Measurements from ENCODE around the gene CACNA2D3. TPM values are rescaled to one million over a fixed set of nuclear protein-coding genes. Genes with fewer than 3 reads are reported as not detected.

Gene CACNA2D3
- total and polyA plus RNA-seq, 7 experiments from 2014 or later, result 0.27 to 4.1 TPM; not detected in 5

- peaks cover 0 to 7% (median 0%) of the 10 kb centered on the region in 11 donors for H3K9me3 Mint-ChIP-seq
- H3K36me3 Mint-ChIP-seq, result no peaks in the 10 kb centered on the region
- peaks cover 3 to 19% (median 12%) of the 10 kb centered on the region in 5 donors for H3K27me3 Mint-ChIP-seq
- H3K4me1 Mint-ChIP-seq, result no peaks in the 10 kb centered on the region
- no peaks in the 10 kb centered on the region for H3K4me1 ChIP-seq (ENCODE audit: control insufficient read depth in 2 of 2, insufficient read depth in 2 of 2, low read length in 2 of 2)
- intact Hi-C loops (cut with micrococcal nuclease), result no loop called here
- H3K9me3 ChIP-seq (ENCODE audit: control insufficient read depth in 2 of 3, low read length in 3 of 3), result no peaks in the 10 kb centered on the region
- ChIA-PET CTCF (no interaction called here), POLR2A (no interaction called here)
- DNase-seq (no peak), ATAC-seq (no peak)
- no peak overlapping the region for H3K4me3 ChIP-seq (ENCODE audit: low read length)
- H3K27ac Mint-ChIP-seq, result no peak overlapping the region
- no peak overlapping the region for H3K4me3 Mint-ChIP-seq
- H3K27me3 ChIP-seq (ENCODE audit: control insufficient read depth in 2 of 2, insufficient read depth in 2 of 2, low read length in 2 of 2), result no peaks in the 10 kb centered on the region
- no peak overlapping the region for H3K27ac ChIP-seq (ENCODE audit: low read depth, low read length)
- no peaks in the 10 kb centered on the region for H3K36me3 ChIP-seq (ENCODE audit: control insufficient read depth in 2 of 3, insufficient read depth in 3 of 3, low read length in 3 of 3)
These were observed 224.7 kb downstream of the CACNA2D3 start for GRCh38 chr3:54347060-54347459.

GRCh38 chr3:54347933-54348332 is 225.6 kb downstream of the CACNA2D3 start:
- POLR2A ChIA-PET, result no interaction called here
- ATAC-seq, result no peak
- H3K9me3 Mint-ChIP-seq, result peaks cover 0 to 7% (median 0%) of the 10 kb centered on the region in 11 donors
- CTCF ChIA-PET, result no interaction called here
- Histone ChIP-seq H3K36me3 (ENCODE audit: control insufficient read depth in 2 of 3, insufficient read depth in 3 of 3, low read length in 3 of 3) (no peaks in the 10 kb centered on the region), H3K9me3 (ENCODE audit: control insufficient read depth in 2 of 3, low read length in 3 of 3) (no peaks in the 10 kb centered on the region), H3K4me3 (ENCODE audit: low read length) (no peak overlapping the region), H3K27me3 (ENCODE audit: control insufficient read depth in 2 of 2, insufficient read depth in 2 of 2, low read length in 2 of 2) (no peaks in the 10 kb centered on the region), H3K4me1 (ENCODE audit: control insufficient read depth in 2 of 2, insufficient read depth in 2 of 2, low read length in 2 of 2) (no peaks in the 10 kb centered on the region), H3K27ac (ENCODE audit: low read depth, low read length) (no peak overlapping the region)
- no peaks in the 10 kb centered on the region for H3K4me1 Mint-ChIP-seq
- intact Hi-C loops (cut with micrococcal nuclease), result no loop called here
- peaks cover 0 to 14% (median 7%) of the 10 kb centered on the region in 5 donors for H3K27me3 Mint-ChIP-seq
- no peak for DNase-seq
- no peak overlapping the region for H3K27ac Mint-ChIP-seq
- no peaks in the 10 kb centered on the region for H3K36me3 Mint-ChIP-seq
- no peak overlapping the region for H3K4me3 Mint-ChIP-seq

- H3K36me3 Mint-ChIP-seq, result no peaks in the 10 kb centered on the region
- Histone ChIP-seq H3K36me3 (ENCODE audit: control insufficient read depth in 2 of 3, insufficient read depth in 3 of 3, low read length in 3 of 3) (no peaks in the 10 kb centered on the region), H3K4me3 (ENCODE audit: low read length) (no peak overlapping the region), H3K9me3 (ENCODE audit: control insufficient read depth in 2 of 3, low read length in 3 of 3) (no peaks in the 10 kb centered on the region), H3K4me1 (ENCODE audit: control insufficient read depth in 2 of 2, insufficient read depth in 2 of 2, low read length in 2 of 2) (no peaks in the 10 kb centered on the region), H3K27ac (ENCODE audit: low read depth, low read length) (no peak overlapping the region), H3K27me3 (ENCODE audit: control insufficient read depth in 2 of 2, insufficient read depth in 2 of 2, low read length in 2 of 2) (no peaks in the 10 kb centered on the region)
- H3K4me3 Mint-ChIP-seq, result no peak overlapping the region
- DNase-seq (no peak), ATAC-seq (no peak)
- peaks cover 0 to 12% (median 4%) of the 10 kb centered on the region in 5 donors for H3K27me3 Mint-ChIP-seq
- intact Hi-C loops (cut with micrococcal nuclease), result no loop called here
- POLR2A ChIA-PET, result no interaction called here
- H3K27ac Mint-ChIP-seq, result no peak overlapping the region
- H3K9me3 Mint-ChIP-seq, result peaks cover 0 to 7% (median 0%) of the 10 kb centered on the region in 11 donors
- H3K4me1 Mint-ChIP-seq, result no peaks in the 10 kb centered on the region
- CTCF ChIA-PET, result no interaction called here
These were observed 226.9 kb downstream of the CACNA2D3 start for GRCh38 chr3:54349231-54349652.

- H3K9me3 ChIP-seq (ENCODE audit: control insufficient read depth in 2 of 3, low read length in 3 of 3), result no peaks in the 10 kb centered on the region
- DNase-seq, result no peak
- ATAC-seq, result no peak
- no peaks in the 10 kb centered on the region for H3K36me3 Mint-ChIP-seq
- no peaks in the 10 kb centered on the region for H3K4me1 ChIP-seq (ENCODE audit: control insufficient read depth in 2 of 2, insufficient read depth in 2 of 2, low read length in 2 of 2)
- peaks cover 0 to 8% (median 4%) of the 10 kb centered on the region in 5 donors for H3K27me3 Mint-ChIP-seq
- no peak overlapping the region for H3K27ac ChIP-seq (ENCODE audit: low read depth, low read length)
- H3K27ac Mint-ChIP-seq, result no peak overlapping the region
- no peaks in the 10 kb centered on the region for H3K4me1 Mint-ChIP-seq
- peaks cover 0 to 7% (median 0%) of the 10 kb centered on the region in 11 donors for H3K9me3 Mint-ChIP-seq
- intact Hi-C loops (cut with micrococcal nuclease), result no loop called here
- H3K27me3 ChIP-seq (ENCODE audit: control insufficient read depth in 2 of 2, insufficient read depth in 2 of 2, low read length in 2 of 2), result no peaks in the 10 kb centered on the region
- no peaks in the 10 kb centered on the region for H3K36me3 ChIP-seq (ENCODE audit: control insufficient read depth in 2 of 3, insufficient read depth in 3 of 3, low read length in 3 of 3)
- H3K4me3 ChIP-seq (ENCODE audit: low read length), result no peak overlapping the region
- CTCF ChIA-PET, result no interaction called here
- no peak overlapping the region for H3K4me3 Mint-ChIP-seq
- POLR2A ChIA-PET, result no interaction called here
These were observed 227.3 kb downstream of the CACNA2D3 start for GRCh38 chr3:54349691-54350090.

DNA sequence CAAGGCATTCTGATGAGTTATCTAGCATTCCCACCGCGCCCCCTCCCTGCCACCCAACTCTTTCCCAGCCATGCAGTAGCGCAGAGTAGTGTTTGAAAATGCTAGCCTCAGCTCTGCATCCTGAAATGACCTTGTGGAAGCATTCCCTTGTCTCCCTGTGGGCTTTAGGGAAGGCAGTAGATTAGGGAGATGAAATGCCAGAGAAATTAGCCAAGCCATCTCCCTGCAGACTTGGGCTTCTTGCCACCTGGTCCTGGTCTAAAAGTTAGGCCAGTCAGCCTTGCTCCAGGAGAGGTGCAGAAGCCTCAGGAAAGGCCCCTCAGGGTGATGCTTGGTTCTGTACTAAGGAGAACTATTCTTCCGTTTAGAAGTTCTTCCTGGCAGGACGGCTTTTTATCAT is 231.2 kb downstream of the CACNA2D3 start:
- Histone ChIP-seq H3K27me3 (ENCODE audit: control insufficient read depth in 2 of 2, insufficient read depth in 2 of 2, low read length in 2 of 2) (peaks cover 0 to 2% of the 10 kb centered on the region in 2 donors), H3K4me1 (ENCODE audit: control insufficient read depth in 2 of 2, insufficient read depth in 2 of 2, low read length in 2 of 2) (no peaks in the 10 kb centered on the region), H3K9me3 (ENCODE audit: control insufficient read depth in 2 of 3, low read length in 3 of 3) (no peaks in the 10 kb centered on the region), H3K27ac (ENCODE audit: low read depth, low read length) (no peak overlapping the region), H3K36me3 (ENCODE audit: control insufficient read depth in 2 of 3, insufficient read depth in 3 of 3, low read length in 3 of 3) (no peaks in the 10 kb centered on the region), H3K4me3 (ENCODE audit: low read length) (no peak overlapping the region)
- DNase-seq (no peak), ATAC-seq (no peak)
- ChIA-PET POLR2A (no interaction called here), CTCF (no interaction called here)
- Mint-ChIP-seq H3K4me1 (no peaks in the 10 kb centered on the region), H3K9me3 (peaks cover 0 to 6% (median 1%) of the 10 kb centered on the region in 11 donors), H3K27me3 (peaks cover 0 to 11% (median 0%) of the 10 kb centered on the region in 5 donors), H3K4me3 (no peak overlapping the region), H3K27ac (no peak overlapping the region), H3K36me3 (peaks cover 0 to 4% (median 0%) of the 10 kb centered on the region in 5 donors)
- intact Hi-C loops (cut with micrococcal nuclease), result no loop called here

DNA sequence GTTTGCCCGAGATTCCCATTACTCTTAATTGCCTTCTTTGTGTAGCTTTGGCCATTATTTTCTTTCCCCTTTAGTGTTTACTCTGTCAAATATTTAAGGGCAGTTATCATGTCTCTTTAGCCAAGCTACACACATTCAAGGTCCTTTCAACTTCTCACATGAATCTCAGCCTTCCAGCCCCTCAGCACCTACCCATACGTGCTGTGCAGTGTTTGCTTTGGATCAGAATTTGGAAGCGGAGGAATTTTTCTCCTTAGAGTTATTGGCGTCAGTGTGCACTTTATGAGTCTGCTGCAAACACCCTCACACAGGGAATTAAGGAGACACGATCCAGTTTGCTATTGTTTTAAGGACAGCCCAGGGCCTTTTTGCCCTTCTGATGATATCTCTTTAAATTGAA is 231.6 kb downstream of the CACNA2D3 start:
- DNase-seq, result no peak
- Mint-ChIP-seq H3K9me3 (peaks cover 0 to 6% (median 0%) of the 10 kb centered on the region in 11 donors), H3K4me3 (no peak overlapping the region), H3K4me1 (no peaks in the 10 kb centered on the region), H3K36me3 (peaks cover 0 to 4% (median 0%) of the 10 kb centered on the region in 5 donors), H3K27me3 (peaks cover 0 to 11% (median 0%) of the 10 kb centered on the region in 5 donors), H3K27ac (no peak overlapping the region)
- Histone ChIP-seq H3K4me3 (ENCODE audit: low read length) (no peak overlapping the region), H3K27ac (ENCODE audit: low read depth, low read length) (no peak overlapping the region), H3K9me3 (ENCODE audit: control insufficient read depth in 2 of 3, low read length in 3 of 3) (no peaks in the 10 kb centered on the region), H3K36me3 (ENCODE audit: control insufficient read depth in 2 of 3, insufficient read depth in 3 of 3, low read length in 3 of 3) (no peaks in the 10 kb centered on the region), H3K4me1 (ENCODE audit: control insufficient read depth in 2 of 2, insufficient read depth in 2 of 2, low read length in 2 of 2) (no peaks in the 10 kb centered on the region), H3K27me3 (ENCODE audit: control insufficient read depth in 2 of 2, insufficient read depth in 2 of 2, low read length in 2 of 2) (peaks cover 0 to 4% of the 10 kb centered on the region in 2 donors)
- ATAC-seq, result no peak
- intact Hi-C loops (cut with micrococcal nuclease), result no loop called here
- POLR2A ChIA-PET, result no interaction called here
- CTCF ChIA-PET, result no interaction called here

DNA sequence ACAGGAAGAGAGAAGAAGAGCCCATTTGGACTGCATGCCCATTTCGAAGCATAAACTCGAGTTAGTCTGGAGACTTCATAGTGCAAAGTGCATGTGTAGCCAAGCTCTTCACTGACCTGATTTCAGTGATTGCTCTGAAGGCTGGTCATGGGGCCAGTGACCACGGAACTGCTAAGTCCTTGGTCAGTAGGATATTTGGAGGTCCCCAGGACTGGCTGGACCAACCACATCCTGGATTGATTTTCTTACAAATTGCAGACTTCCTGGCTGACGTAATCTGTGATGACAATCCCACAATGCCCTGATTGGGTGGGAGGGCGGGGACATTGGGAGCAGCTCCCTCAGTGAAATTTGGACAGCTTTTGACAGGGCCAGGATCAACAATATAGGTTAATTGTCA is 233.4 kb downstream of the CACNA2D3 start:
- Mint-ChIP-seq H3K9me3 (peaks cover 0 to 6% (median 0%) of the 10 kb centered on the region in 11 donors), H3K4me3 (no peak overlapping the region), H3K27ac (no peak overlapping the region), H3K27me3 (peaks cover 0 to 11% (median 0%) of the 10 kb centered on the region in 5 donors), H3K4me1 (no peaks in the 10 kb centered on the region), H3K36me3 (peaks cover 0 to 4% (median 0%) of the 10 kb centered on the region in 5 donors)
- H3K4me1 ChIP-seq (ENCODE audit: control insufficient read depth in 2 of 2, insufficient read depth in 2 of 2, low read length in 2 of 2), result no peaks in the 10 kb centered on the region
- no peaks in the 10 kb centered on the region for H3K9me3 ChIP-seq (ENCODE audit: control insufficient read depth in 2 of 3, low read length in 3 of 3)
- DNase-seq (no peak), ATAC-seq (no peak)
- intact Hi-C loops (cut with micrococcal nuclease), result no loop called here
- ChIA-PET CTCF (no interaction called here), POLR2A (no interaction called here)
- peaks cover 0 to 4% of the 10 kb centered on the region in 2 donors for H3K27me3 ChIP-seq (ENCODE audit: control insufficient read depth in 2 of 2, insufficient read depth in 2 of 2, low read length in 2 of 2)
- H3K4me3 ChIP-seq (ENCODE audit: low read length), result no peak overlapping the region
- H3K36me3 ChIP-seq (ENCODE audit: control insufficient read depth in 2 of 3, insufficient read depth in 3 of 3, low read length in 3 of 3), result no peaks in the 10 kb centered on the region
- no peak overlapping the region for H3K27ac ChIP-seq (ENCODE audit: low read depth, low read length)
